Measurements from ENCODE around the gene CDKN2AIP. TPM values are rescaled to one million over a fixed set of nuclear protein-coding genes. Genes with fewer than 3 reads are reported as not detected.

The CDKN2AIP gene, protein sequence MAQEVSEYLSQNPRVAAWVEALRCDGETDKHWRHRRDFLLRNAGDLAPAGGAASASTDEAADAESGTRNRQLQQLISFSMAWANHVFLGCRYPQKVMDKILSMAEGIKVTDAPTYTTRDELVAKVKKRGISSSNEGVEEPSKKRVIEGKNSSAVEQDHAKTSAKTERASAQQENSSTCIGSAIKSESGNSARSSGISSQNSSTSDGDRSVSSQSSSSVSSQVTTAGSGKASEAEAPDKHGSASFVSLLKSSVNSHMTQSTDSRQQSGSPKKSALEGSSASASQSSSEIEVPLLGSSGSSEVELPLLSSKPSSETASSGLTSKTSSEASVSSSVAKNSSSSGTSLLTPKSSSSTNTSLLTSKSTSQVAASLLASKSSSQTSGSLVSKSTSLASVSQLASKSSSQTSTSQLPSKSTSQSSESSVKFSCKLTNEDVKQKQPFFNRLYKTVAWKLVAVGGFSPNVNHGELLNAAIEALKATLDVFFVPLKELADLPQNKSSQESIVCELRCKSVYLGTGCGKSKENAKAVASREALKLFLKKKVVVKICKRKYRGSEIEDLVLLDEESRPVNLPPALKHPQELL
- polyA plus RNA-seq = 10 to 100 TPM; 18.9 to 20.8 TPM

- Histone ChIP-seq H3K4me3 (ENCODE audit: low read depth in 1 of 2, low read length in 2 of 2) (peak within 1 kb of the TSS; percentile 85 to 92), H3K4me1 (ENCODE audit: control insufficient read depth in 2 of 2, insufficient read depth in 2 of 2, low read length in 1 of 2) (peaks cover 3 to 4% of the 10 kb centered on the region in 2 donors), H3K27me3 (ENCODE audit: control insufficient read depth in 1 of 2, insufficient read depth in 2 of 2, low read length in 2 of 2) (no peaks in the 10 kb centered on the region), H3K36me3 (ENCODE audit: control insufficient read depth in 2 of 2, insufficient read depth in 2 of 2, low read length in 1 of 2) (peaks cover 8 to 12% of the 10 kb centered on the region in 2 donors), H3K27ac (ENCODE audit: low read depth in 2 of 2, low read length in 1 of 2) (peak within 1 kb of the TSS; percentile 99 to 100), H3K9me3 (ENCODE audit: control insufficient read depth in 2 of 2, insufficient read depth in 1 of 2, low read depth in 1 of 2, low read length in 1 of 2) (no peaks in the 10 kb centered on the region)
- WGBS, 2 donors = 0 to 1% methylated on average over 104 to 109 of the region's 109 CpGs
These were observed at the start of gene CDKN2AIP for GRCh38 chr4:183444214-183445096. Gene CDKN2AIP, plus strand, starts transcription at chr4:183444636. Its CDS starts 162 bp downstream, at chr4:183444798.

- no peak overlapping the region for H3K27ac ChIP-seq (ENCODE audit: low read depth in 2 of 2, low read length in 1 of 2)
- H3K9me3 ChIP-seq (ENCODE audit: control insufficient read depth in 2 of 2, insufficient read depth in 1 of 2, low read depth in 1 of 2, low read length in 1 of 2) = no peaks in the 10 kb centered on the region
- WGBS, 2 donors = 78 to 81% methylated on average over 5 of the region's 5 CpGs
- H3K4me3 ChIP-seq (ENCODE audit: low read depth in 1 of 2, low read length in 2 of 2) = no peak overlapping the region
- no peaks in the 10 kb centered on the region for H3K27me3 ChIP-seq (ENCODE audit: control insufficient read depth in 1 of 2, insufficient read depth in 2 of 2, low read length in 2 of 2)
- H3K4me1 ChIP-seq (ENCODE audit: control insufficient read depth in 2 of 2, insufficient read depth in 2 of 2, low read length in 1 of 2) = peaks cover 0 to 3% of the 10 kb centered on the region in 2 donors
- H3K36me3 ChIP-seq (ENCODE audit: control insufficient read depth in 2 of 2, insufficient read depth in 2 of 2, low read length in 1 of 2) = no peaks in the 10 kb centered on the region
These were observed 49.0 kb upstream of the CDKN2AIP start for GRCh38 chr4:183395395-183395794.

DNA sequence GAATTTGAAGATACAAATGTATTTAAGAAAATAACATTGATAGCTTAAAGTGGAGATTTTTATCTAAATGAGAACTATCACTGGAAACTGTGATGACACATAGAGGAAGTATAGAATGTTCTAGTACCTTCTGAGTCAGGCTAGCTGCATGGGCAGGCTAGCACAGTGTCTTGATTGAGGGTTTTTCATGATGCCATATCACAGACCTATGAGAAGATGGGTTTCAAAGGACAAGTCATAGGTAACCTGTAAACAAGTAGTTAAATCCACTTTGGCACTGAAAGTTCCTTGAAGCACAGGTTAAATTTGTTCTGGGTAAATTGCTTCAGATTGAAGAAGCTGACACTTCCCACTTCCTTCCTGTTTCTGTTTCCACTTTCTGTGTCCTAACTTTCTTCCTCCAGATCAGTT, 48.2 kb upstream of the CDKN2AIP start:
- Histone ChIP-seq H3K27ac (ENCODE audit: low read depth in 2 of 2, low read length in 1 of 2) (no peak overlapping the region), H3K4me3 (ENCODE audit: low read depth in 1 of 2, low read length in 2 of 2) (no peak overlapping the region), H3K9me3 (ENCODE audit: control insufficient read depth in 2 of 2, insufficient read depth in 1 of 2, low read depth in 1 of 2, low read length in 1 of 2) (no peaks in the 10 kb centered on the region), H3K27me3 (ENCODE audit: control insufficient read depth in 1 of 2, insufficient read depth in 2 of 2, low read length in 2 of 2) (no peaks in the 10 kb centered on the region), H3K36me3 (ENCODE audit: control insufficient read depth in 2 of 2, insufficient read depth in 2 of 2, low read length in 1 of 2) (no peaks in the 10 kb centered on the region), H3K4me1 (ENCODE audit: control insufficient read depth in 2 of 2, insufficient read depth in 2 of 2, low read length in 1 of 2) (peaks cover 0 to 3% of the 10 kb centered on the region in 2 donors)

DNA sequence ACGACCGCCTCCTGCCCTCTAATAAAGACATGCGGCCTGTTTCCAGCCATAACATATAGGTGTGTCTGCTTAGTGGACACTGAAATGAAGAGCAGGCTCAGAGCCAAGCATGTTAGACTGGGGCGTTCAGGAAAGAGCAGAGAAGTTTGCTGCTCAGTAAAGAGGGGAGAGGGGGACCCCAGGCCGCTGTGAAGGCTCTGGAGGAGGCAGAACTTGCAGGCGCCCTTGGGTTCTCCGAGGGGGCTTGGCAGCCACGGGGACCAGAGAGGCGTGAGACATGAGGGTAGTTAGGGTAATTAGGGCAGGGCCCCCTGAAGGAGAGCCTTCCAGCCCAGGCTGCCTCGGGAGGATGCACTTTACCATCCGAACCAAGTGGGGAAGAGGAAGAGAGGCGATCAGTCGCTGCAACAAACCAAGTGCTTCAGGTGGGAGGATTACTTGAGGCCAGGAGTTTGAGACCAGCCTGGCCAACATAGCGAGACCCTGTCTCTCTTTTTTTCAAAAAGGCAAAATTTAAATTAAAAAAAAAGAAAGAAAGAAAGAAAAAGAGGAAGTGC, 46.6 kb upstream of the CDKN2AIP start:
- Histone ChIP-seq H3K4me1 (ENCODE audit: control insufficient read depth in 2 of 2, insufficient read depth in 2 of 2, low read length in 1 of 2) (peaks cover 0 to 3% of the 10 kb centered on the region in 2 donors), H3K27ac (ENCODE audit: low read depth in 2 of 2, low read length in 1 of 2) (no peak overlapping the region), H3K27me3 (ENCODE audit: control insufficient read depth in 1 of 2, insufficient read depth in 2 of 2, low read length in 2 of 2) (no peaks in the 10 kb centered on the region), H3K9me3 (ENCODE audit: control insufficient read depth in 2 of 2, insufficient read depth in 1 of 2, low read depth in 1 of 2, low read length in 1 of 2) (no peaks in the 10 kb centered on the region), H3K4me3 (ENCODE audit: low read depth in 1 of 2, low read length in 2 of 2) (peak overlapping the region in 1 of 2 donors; percentile 65), H3K36me3 (ENCODE audit: control insufficient read depth in 2 of 2, insufficient read depth in 2 of 2, low read length in 1 of 2) (no peaks in the 10 kb centered on the region)
- WGBS, 2 donors = 90 to 92% methylated on average over 14 of the region's 14 CpGs

GRCh38 chr4:183398298-183399125, 45.9 kb upstream of the CDKN2AIP start:
- peaks cover 0 to 3% of the 10 kb centered on the region in 2 donors for H3K4me1 ChIP-seq (ENCODE audit: control insufficient read depth in 2 of 2, insufficient read depth in 2 of 2, low read length in 1 of 2)
- no peak overlapping the region for H3K27ac ChIP-seq (ENCODE audit: low read depth in 2 of 2, low read length in 1 of 2)
- no peaks in the 10 kb centered on the region for H3K27me3 ChIP-seq (ENCODE audit: control insufficient read depth in 1 of 2, insufficient read depth in 2 of 2, low read length in 2 of 2)
- no peaks in the 10 kb centered on the region for H3K9me3 ChIP-seq (ENCODE audit: control insufficient read depth in 2 of 2, insufficient read depth in 1 of 2, low read depth in 1 of 2, low read length in 1 of 2)
- H3K4me3 ChIP-seq (ENCODE audit: low read depth in 1 of 2, low read length in 2 of 2) = peak overlapping the region; percentile 36 to 65
- WGBS, 2 donors = 2 to 3% methylated on average over 60 to 61 of the region's 61 CpGs
- no peaks in the 10 kb centered on the region for H3K36me3 ChIP-seq (ENCODE audit: control insufficient read depth in 2 of 2, insufficient read depth in 2 of 2, low read length in 1 of 2)

- WGBS, 2 donors = 84 to 86% methylated on average over 15 of the region's 15 CpGs
- Histone ChIP-seq H3K27ac (ENCODE audit: low read depth in 2 of 2, low read length in 1 of 2) (no peak overlapping the region), H3K4me1 (ENCODE audit: control insufficient read depth in 2 of 2, insufficient read depth in 2 of 2, low read length in 1 of 2) (peaks cover 0 to 3% of the 10 kb centered on the region in 2 donors), H3K27me3 (ENCODE audit: control insufficient read depth in 1 of 2, insufficient read depth in 2 of 2, low read length in 2 of 2) (no peaks in the 10 kb centered on the region), H3K36me3 (ENCODE audit: control insufficient read depth in 2 of 2, insufficient read depth in 2 of 2, low read length in 1 of 2) (no peaks in the 10 kb centered on the region), H3K9me3 (ENCODE audit: control insufficient read depth in 2 of 2, insufficient read depth in 1 of 2, low read depth in 1 of 2, low read length in 1 of 2) (no peaks in the 10 kb centered on the region), H3K4me3 (ENCODE audit: low read depth in 1 of 2, low read length in 2 of 2) (peak overlapping the region in 1 of 2 donors; percentile 65)
These were observed 45.3 kb upstream of the CDKN2AIP start for GRCh38 chr4:183399126-183399522.

DNA sequence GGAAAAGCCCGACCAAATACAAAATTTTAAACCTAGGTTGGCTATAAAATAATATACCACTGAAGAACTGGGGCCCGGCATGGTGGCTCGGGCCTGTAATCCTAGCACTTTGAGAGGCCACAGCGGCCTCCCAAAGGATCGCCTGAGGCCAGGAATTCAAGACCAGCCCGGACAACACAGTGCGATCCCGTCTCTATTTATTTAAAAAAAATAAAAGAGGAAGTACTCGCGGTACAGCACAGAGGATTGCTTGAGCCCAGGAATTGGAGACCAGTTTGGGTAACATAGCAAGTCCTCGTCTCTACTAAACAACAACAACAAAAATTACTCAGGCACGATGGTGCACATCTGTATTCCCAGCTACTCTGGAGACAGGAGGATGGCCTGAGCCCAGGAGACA, 44.8 kb upstream of the CDKN2AIP start:
- Histone ChIP-seq H3K36me3 (ENCODE audit: control insufficient read depth in 2 of 2, insufficient read depth in 2 of 2, low read length in 1 of 2) (no peaks in the 10 kb centered on the region), H3K4me1 (ENCODE audit: control insufficient read depth in 2 of 2, insufficient read depth in 2 of 2, low read length in 1 of 2) (peaks cover 0 to 3% of the 10 kb centered on the region in 2 donors), H3K4me3 (ENCODE audit: low read depth in 1 of 2, low read length in 2 of 2) (no peak overlapping the region), H3K27me3 (ENCODE audit: control insufficient read depth in 1 of 2, insufficient read depth in 2 of 2, low read length in 2 of 2) (no peaks in the 10 kb centered on the region), H3K9me3 (ENCODE audit: control insufficient read depth in 2 of 2, insufficient read depth in 1 of 2, low read depth in 1 of 2, low read length in 1 of 2) (no peaks in the 10 kb centered on the region), H3K27ac (ENCODE audit: low read depth in 2 of 2, low read length in 1 of 2) (no peak overlapping the region)
- 56 to 69% methylated on average over 12 of the region's 12 CpGs for WGBS, 2 donors

- H3K27ac ChIP-seq (ENCODE audit: low read depth in 2 of 2, low read length in 1 of 2) = no peak overlapping the region
- 80 to 88% methylated on average over 5 of the region's 5 CpGs for WGBS, 2 donors
These were observed 44.4 kb upstream of the CDKN2AIP start for GRCh38 chr4:183400035-183400434.

More at GRCh38 chr4:183400035-183400434, 44.4 kb upstream of the CDKN2AIP start:
- peaks cover 0 to 3% of the 10 kb centered on the region in 2 donors for H3K4me1 ChIP-seq (ENCODE audit: control insufficient read depth in 2 of 2, insufficient read depth in 2 of 2, low read length in 1 of 2)
- H3K4me3 ChIP-seq (ENCODE audit: low read depth in 1 of 2, low read length in 2 of 2) = no peak overlapping the region
- no peaks in the 10 kb centered on the region for H3K36me3 ChIP-seq (ENCODE audit: control insufficient read depth in 2 of 2, insufficient read depth in 2 of 2, low read length in 1 of 2)
- H3K27me3 ChIP-seq (ENCODE audit: control insufficient read depth in 1 of 2, insufficient read depth in 2 of 2, low read length in 2 of 2) = no peaks in the 10 kb centered on the region
- H3K9me3 ChIP-seq (ENCODE audit: control insufficient read depth in 2 of 2, insufficient read depth in 1 of 2, low read depth in 1 of 2, low read length in 1 of 2) = no peaks in the 10 kb centered on the region
